ENCODE data around the gene HEPN1.

- TF ChIP-seq RFX5 (IDR thresholded peaks at IDR 0.05; ENCODE audit: low read depth, low read length) = no peak
- no peak for TF ChIP-seq CTCF (conservative IDR thresholded peaks at IDR 0.05; ENCODE audit: low read depth, low read length)
- no peak for TF ChIP-seq RAD21 (IDR thresholded peaks at IDR 0.05; ENCODE audit: low read length)
- TF ChIP-seq MAFK (IDR thresholded peaks at IDR 0.05; ENCODE audit: low read depth, low read length) = no peak
These were observed 29.6 kb upstream of the HEPN1 start for GRCh38 chr11:124889191-124890091.

All from IMR-90 (cell line).